HEK293 (cell line): ENCODE measurements around the gene CDK19.

Experiments
- YY1 ChIP-seq: fragments of 450-650 bp; formaldehyde crosslinking; IDR thresholded peaks from 2 replicates; pipeline ENCODE4 v1.5.1; 2018; ENCODE audit warnings: missing biosample characterization, missing genetic modification characterization
- ZFP41 ChIP-seq: fragments of 450-650 bp; formaldehyde crosslinking; IDR thresholded peaks from 2 replicates; pipeline ENCODE4 v1.5.1; 2016; ENCODE audit warnings: missing biosample characterization, missing genetic modification characterization, borderline replicate concordance

DNA sequence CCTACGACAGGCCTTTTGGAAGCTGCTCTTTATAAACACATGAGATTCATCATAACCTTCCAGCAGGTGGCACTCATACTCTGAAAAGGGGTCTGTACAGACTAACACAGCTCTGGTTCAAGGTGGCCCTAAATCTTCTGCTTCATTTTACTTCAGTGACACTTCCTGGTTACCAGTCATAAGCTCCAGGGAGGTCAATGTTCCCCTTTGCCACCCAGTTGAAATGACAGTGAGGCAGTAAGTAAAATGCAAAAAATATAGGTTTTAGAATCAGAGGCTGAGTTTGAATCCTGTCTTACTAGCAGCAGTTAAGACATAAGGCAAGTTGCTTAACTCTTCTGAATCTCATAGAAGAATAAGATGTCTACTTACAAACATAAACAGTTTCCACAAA, 132.8 kb downstream of the CDK19 start:
- TF ChIP-seq ZFP41 (tag by site-specific recombination) (no peak), YY1 (tag by site-specific recombination) (no peak)
